Activated CD8-positive, alpha-beta memory T cell treated with anti-CD3 and anti-CD28 coated beads, Interleukin-2, amount 50 U/mL, for 1 hour (primary cell): ENCODE data around the gene PPM1K.
A peak's percentile ranks its signal among the peaks of the same experiment; 100 is the strongest.

ENCODE experiments used
- DNase-seq: peaks from one replicate; pipeline ENCODE4 v3.0.0-alpha.2; 2020; ENCODE audit errors: extremely low read depth

Gene PPM1K

GRCh38 chr4:88276952-88277710 is 7.2 kb downstream of the PPM1K start:
- no peak for DNase-seq

DNA sequence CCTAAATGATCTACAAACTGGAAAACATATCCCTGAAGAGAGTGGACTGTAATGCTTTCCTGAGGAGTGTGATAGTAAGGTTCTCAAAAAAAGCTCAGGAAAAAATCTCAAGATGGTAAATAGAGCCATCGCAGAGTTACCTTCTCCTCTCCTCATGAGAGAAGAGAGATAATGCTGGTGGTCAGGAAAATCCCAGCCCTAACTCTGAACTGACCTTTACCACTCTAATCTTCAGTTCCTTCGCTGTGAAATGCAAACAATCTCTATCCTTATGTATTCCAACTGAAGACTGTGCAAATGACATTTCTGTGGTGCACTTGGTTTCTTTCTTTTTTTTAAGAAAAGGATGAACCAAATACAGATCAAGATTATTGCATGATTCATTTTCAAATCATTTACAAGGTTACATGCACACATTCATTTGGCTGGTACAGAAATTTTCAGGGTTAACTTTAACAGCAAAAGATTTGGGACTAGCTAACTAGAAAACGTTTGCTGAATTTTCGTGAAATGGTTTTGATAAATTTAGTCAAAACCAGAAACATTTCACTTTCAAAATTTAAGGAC is 8.3 kb downstream of the PPM1K start:
- DNase-seq, result no peak

- DNase-seq, result no peak
These were observed 8.8 kb downstream of the PPM1K start for GRCh38 chr4:88275516-88275915.

DNA sequence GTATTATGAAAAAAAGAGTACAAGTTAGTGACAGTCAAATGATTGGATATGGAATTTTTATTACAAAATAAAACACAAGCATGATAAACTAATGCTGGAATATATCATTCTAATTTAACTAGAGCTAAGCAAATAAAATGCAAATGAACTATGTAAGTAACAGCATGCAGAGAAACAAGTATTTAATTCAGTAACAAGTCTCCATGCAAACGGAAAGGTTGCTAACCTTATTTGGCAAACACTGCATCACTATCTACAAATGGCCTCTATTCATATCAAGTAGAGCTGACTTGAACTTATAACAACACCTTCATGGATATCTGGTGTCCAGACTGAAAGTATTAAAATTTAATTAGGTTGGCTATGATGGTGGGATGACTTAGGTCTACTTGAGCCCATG is 15.4 kb downstream of the PPM1K start:
- DNase-seq, result no peak

DNA sequence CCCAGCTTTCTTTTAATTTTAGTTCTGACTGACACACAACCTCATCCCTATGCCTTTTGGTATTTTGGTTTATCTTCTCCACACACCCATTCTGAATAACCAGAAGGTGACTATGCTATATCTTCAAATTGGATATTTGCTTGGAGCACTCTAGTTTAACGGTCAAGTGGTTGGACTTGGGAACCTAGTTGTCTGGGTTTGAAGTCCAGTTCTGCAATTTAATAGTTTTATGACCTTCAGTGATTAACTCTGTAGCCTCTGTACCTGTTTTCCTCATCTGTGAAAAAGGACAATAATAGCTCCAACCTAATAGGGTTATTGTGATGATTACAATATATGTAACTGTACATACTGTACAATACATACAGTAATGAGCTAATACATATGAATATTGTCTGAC is 20.0 kb downstream of the PPM1K start:
- DNase-seq, result no peak

DNA sequence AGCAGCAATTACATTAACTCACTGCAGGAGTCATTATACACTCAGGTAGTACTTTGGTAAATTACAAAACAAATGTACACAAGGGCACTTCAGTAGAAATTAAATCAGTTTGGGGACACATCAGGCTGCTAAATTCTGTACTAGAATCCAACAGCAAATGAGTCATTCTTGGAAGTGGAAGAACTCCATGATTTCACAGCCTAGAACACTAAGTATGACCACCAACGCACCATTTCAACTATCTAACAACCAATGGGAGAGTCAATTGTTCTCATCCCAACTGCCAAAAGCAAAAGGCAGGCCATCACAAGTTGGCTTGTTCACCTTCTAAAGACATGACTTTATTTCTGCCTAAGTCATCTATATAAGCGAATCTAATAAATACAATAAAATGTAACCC is 26.6 kb downstream of the PPM1K start:
- no peak for DNase-seq

DNA sequence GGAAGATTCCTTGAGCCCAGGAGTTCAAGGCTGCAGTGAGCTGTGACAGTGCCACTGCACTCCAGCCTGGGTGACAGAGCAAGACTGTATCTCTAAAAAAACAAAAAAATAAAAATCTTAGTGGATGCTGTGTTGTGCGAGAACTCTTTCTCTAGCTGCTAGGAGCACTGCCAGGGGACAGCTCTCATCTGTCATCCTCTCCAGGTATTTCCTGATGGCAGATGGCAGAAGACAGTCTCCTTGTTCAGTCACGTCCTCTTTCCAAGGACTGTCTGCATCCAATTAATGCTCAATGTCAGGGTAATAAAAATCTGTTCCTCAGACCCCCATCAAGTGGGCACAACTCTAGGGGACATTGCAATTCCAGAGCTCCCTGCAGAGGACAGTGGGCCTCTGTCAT is 29.2 kb downstream of the PPM1K start:
- DNase-seq, result no peak

- no peak for DNase-seq
These were observed 32.4 kb downstream of the PPM1K start for GRCh38 chr4:88251924-88252323.

- no peak for DNase-seq
These were observed 37.2 kb downstream of the PPM1K start for GRCh38 chr4:88247148-88247547.

- DNase-seq, result no peak
These were observed 37.8 kb downstream of the PPM1K start for GRCh38 chr4:88246600-88246999.

DNA sequence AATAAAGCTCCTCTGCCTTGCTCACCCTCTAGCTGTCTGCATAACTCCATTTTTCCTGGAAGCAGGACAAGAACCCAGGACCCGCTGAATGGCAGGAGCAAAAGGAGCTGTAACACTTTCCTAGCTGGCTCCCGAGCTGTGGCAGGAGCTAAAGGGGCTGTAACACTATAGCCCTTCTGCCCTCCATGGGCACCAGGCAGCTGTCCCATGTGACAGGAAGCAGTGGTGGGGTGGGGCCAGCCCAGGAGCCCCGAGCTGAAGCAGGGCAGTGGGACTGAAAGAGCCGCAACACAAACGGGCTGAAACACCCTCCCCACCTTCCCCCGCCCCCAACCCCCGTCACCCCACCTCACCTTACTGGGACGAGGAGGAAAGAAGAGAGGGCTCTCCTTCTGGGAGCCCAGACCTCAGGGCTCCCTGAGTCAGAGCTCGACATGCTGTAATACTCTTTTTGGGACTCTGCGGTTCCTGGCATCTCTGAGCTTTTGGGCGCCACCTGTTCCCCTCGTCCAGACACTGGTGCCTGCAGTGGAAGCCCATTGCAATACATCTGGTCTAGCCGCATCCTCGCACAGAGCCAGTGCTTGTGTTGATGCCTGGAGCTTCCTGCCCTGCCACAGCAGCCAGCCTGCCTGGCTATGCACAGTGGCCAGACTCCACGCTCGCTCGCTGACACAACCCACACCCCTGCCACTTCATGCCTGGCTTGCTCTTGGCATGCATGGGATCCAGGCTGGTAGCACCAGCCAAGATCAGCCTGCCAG is 39.4 kb downstream of the PPM1K start:
- DNase-seq, result no peak

DNA sequence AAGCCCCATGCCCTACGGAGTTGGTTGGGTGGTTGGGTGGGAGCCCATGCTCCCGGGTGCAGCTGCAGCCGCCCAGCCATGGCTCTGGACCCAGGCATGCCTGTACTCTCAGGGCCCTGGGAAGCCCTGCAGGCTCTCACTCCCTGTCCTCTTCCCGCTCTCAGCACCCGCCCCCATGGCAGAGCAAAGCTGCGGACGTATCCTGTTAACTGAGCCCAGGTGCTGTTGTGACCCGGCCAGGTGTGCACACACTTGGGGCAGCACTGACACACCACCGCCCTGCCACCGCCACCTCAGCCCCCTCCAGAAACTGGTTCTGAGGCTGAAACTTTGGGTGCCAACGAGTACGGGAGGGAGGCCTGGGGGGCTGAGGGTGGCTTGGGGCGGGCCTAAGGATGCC is 40.3 kb downstream of the PPM1K start:
- DNase-seq, result no peak

DNA sequence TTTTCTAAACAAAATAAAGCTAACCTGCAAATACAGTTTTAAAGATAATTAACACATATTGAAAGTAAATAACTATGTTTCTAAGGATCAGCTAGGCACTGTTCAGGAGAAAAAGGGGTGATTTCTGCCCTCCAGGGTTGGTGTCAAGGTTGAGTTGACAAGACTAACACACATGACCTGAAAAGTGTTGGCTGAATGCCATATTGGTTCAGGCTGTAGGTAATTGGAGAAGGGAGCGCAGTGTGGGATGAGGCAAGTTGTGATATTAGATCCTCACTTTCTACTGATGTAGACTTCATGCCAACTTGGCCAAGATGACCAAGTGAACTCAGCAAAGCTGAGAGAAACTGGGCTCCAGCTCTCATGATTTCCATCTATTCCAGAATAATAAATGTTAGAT is 42.2 kb downstream of the PPM1K start:
- no peak for DNase-seq

DNA sequence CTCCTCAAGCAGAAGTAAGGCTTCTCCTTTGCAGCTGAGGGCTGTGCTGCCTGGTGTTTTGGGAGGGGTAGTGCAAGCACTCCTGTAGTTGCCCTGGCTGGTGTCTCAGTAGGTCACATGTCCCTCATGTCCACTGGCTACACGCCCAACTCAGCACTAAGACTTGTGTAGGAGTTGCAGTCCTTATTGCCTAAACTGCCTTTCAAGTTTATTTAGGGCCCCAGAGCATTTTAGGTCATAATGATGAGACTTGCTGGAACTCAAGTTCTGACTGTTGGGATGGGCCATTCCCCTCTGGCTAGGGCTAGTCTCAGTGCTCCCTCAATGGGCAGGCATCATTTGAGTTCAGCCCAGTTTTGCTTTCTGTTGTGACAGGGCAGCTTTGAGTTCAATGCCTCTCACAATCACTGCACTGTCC is 44.1 kb downstream of the PPM1K start:
- no peak for DNase-seq

GRCh38 chr4:88230969-88231771 is 53.2 kb downstream of the PPM1K start:
- no peak for DNase-seq

DNA sequence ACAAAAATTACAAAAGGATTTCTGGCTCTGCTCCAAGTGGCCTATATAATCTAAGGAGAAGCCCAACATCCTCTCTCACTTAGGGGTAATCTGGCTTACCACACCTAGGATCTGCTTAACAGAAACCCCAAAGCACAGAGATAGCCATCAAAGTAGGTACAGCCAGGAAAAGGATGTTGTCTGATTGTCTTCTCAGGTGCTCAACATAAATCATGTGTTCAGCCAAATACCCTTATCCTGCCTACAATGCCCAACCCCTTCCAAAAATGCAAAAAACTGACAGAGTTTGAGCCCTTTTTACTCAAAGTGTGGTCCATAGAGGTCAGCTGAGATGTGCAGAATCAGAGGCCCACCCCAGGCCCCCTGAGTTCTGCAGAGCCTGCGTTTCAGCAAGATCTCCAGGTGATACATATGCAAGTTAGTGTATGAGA is 53.9 kb downstream of the PPM1K start:
- no peak for DNase-seq

DNA sequence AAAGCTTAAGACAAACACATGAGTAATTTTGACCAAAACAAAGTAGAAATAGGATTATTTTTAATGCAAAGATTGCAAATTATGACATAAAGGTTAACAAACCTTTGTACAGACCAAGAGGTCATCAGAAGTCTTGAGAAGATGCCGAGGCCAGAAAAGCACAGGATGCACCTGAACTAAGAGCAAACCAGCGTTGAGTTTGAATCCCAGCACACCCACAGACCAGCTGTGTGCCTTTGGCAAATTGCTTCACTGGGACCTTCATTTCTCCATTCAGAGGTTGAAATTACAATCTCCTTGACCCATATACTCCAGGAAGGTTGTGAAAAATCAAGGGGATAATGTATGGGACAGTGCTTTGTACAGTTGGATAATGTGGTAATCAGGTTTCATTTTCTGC is 56.6 kb downstream of the PPM1K start:
- no peak for DNase-seq

- no peak for DNase-seq
These were observed 58.2 kb downstream of the PPM1K start for GRCh38 chr4:88226143-88226542.

DNA sequence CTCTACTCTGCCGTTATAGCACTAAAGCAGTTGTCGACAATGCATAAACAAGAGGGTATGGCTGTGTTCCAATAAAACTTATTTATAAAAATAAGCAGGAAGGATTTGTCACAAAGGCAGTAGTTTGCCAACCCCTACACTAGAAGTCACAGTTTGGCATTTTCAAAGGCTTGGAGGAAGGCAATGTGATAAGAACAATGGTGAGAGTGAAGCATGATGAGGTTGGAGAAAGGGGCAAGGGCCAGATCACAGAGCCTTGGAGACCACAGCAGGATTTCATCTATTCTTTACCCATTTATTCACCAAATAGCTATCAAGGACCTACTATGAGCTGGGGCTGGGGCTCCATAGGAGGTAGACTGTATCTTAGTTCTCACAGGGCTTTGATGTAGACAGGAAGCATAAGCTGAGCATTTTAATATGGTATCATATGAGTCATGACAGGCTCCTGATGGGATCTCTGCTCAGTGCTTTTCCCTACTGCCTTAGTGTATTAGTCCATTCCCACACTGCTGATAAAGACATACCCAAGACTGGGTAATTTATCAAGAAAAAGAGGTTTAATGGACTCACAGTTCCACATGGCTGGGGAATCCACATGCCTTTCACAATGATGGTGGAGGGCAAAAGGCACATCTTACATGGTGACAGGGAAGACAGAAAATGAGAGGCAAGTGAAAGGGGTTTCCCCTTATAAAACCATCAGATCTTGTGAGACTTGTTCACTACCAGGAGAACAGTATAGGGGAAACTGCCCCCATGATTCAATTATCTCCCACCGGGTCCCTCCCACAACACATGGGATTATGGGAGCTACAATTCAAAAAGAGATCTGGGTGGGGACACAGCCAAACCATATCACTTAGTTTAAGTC is 58.9 kb downstream of the PPM1K start:
- no peak for DNase-seq

DNA sequence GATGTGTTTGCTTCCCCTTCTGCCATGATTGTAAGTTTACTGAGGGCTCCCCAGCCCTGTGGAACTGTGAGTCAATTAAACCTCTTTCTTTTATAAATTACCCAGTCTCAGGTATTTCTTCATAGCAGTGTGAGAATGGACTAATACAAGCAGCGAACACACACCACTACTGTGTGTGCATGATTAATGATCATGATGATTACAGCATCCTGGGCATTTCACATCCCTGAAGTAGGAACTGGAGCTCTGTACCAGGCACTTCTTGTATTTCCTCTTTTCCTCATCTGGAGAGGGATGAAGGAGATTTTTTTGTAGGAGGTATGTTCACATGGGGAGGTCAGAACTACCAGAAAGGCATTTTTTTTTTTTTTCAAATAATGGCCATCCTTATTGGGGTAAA is 60.8 kb downstream of the PPM1K start:
- DNase-seq, result no peak

- peak; percentile 10 for DNase-seq
These were observed 65.3 kb downstream of the PPM1K start for GRCh38 chr4:88219099-88219498.
